ENCODE measurements around the gene ZIC5.

- TF ChIP-seq CTCF (IDR thresholded peaks at IDR 0.05) (no peak), POLR2AphosphoS5 (IDR thresholded peaks at IDR 0.05) (no peak)
Observed at GRCh38 chr13:99960663-99961311, 10.8 kb downstream of the ZIC5 start.

All from prostate gland (tissue), 2 donors.